OCI-LY1 (cell line): ENCODE data around the gene MAD1L1.

Experiments used
- EZH2 ChIP-seq: fragments of 200-600 bp; sonication (generic), shearing (Covaris generic); IDR thresholded peaks from 2 replicates; pipeline ENCODE4 v1.8.0; 2017; ENCODE audit warnings: borderline replicate concordance, mixed run types, mild to moderate bottlenecking, antibody characterized with exemption, low read length, moderate library complexity, mixed read lengths
- TF ChIP-seq, protein P1 (sequence below): fragments of 200-600 bp; sonication (generic), shearing (Covaris generic); IDR thresholded peaks from 2 replicates; pipeline ENCODE4 v1.5.1; 2017; ENCODE audit warnings: mild to moderate bottlenecking, antibody characterized with exemption, low read length, moderate library complexity, mixed read lengths

- TF ChIP-seq, protein P1, sequence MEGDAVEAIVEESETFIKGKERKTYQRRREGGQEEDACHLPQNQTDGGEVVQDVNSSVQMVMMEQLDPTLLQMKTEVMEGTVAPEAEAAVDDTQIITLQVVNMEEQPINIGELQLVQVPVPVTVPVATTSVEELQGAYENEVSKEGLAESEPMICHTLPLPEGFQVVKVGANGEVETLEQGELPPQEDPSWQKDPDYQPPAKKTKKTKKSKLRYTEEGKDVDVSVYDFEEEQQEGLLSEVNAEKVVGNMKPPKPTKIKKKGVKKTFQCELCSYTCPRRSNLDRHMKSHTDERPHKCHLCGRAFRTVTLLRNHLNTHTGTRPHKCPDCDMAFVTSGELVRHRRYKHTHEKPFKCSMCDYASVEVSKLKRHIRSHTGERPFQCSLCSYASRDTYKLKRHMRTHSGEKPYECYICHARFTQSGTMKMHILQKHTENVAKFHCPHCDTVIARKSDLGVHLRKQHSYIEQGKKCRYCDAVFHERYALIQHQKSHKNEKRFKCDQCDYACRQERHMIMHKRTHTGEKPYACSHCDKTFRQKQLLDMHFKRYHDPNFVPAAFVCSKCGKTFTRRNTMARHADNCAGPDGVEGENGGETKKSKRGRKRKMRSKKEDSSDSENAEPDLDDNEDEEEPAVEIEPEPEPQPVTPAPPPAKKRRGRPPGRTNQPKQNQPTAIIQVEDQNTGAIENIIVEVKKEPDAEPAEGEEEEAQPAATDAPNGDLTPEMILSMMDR: no peak
- TF ChIP-seq EZH2: no peak
Measured at GRCh38 chr7:2007551-2007950, 225.2 kb downstream of the MAD1L1 start.
